ELR (cell line): ENCODE data around the gene LRRFIP1.
A peak's percentile ranks its signal among the peaks of the same experiment; 100 is the strongest.
"Not testable (repeated sequence)": the region's sequence is repeated elsewhere in the genome, so short reads cannot be mapped to it uniquely, and the experiment has no call there.

ENCODE experiments used
- DNase-seq: peaks from one replicate; pipeline ENCODE4 v3.0.0-alpha.2; 2015; ENCODE audit warnings: low read depth

Gene LRRFIP1

GRCh38 chr2:237596520-237597195 lies 30.7 kb upstream of the LRRFIP1 start:
- no peak for DNase-seq

- no peak for DNase-seq
Observed at GRCh38 chr2:237597196-237598145, 29.9 kb upstream of the LRRFIP1 start.

- DNase-seq = no peak
Observed at GRCh38 chr2:237598468-237599208, 28.7 kb upstream of the LRRFIP1 start.

GRCh38 chr2:237599465-237600110 lies 27.8 kb upstream of the LRRFIP1 start:
- DNase-seq = no peak

GRCh38 chr2:237600205-237600846 lies 27.1 kb upstream of the LRRFIP1 start:
- DNase-seq = peak; percentile 57

GRCh38 chr2:237601453-237602116 lies 25.8 kb upstream of the LRRFIP1 start:
- DNase-seq = no peak

GRCh38 chr2:237602409-237602808 lies 25.0 kb upstream of the LRRFIP1 start:
- DNase-seq = no peak

- DNase-seq = no peak
Observed at GRCh38 chr2:237603049-237603717, 24.2 kb upstream of the LRRFIP1 start.

GRCh38 chr2:237603718-237604362 lies 23.5 kb upstream of the LRRFIP1 start:
- DNase-seq = peak; percentile 89

GRCh38 chr2:237604391-237604790 lies 23.0 kb upstream of the LRRFIP1 start:
- no peak for DNase-seq

GRCh38 chr2:237604960-237605359 lies 22.4 kb upstream of the LRRFIP1 start:
- peak; percentile 53 for DNase-seq

- DNase-seq = not testable (repeated sequence)
Observed at GRCh38 chr2:237606522-237606921, 20.9 kb upstream of the LRRFIP1 start.

- no peak for DNase-seq
Observed at GRCh38 chr2:237612527-237613357, 14.6 kb upstream of the LRRFIP1 start.

- DNase-seq = no peak
Observed at GRCh38 chr2:237613679-237614078, 13.7 kb upstream of the LRRFIP1 start.

GRCh38 chr2:237614151-237614720 lies 13.2 kb upstream of the LRRFIP1 start:
- peak; percentile 25 for DNase-seq

- DNase-seq = no peak
Observed at GRCh38 chr2:237615631-237616249, 11.6 kb upstream of the LRRFIP1 start.

- DNase-seq = no peak
Observed at GRCh38 chr2:237616373-237616733, 11.0 kb upstream of the LRRFIP1 start.
